Heart right ventricle (tissue), 16 donors: ENCODE results near the gene SENP2. TPM values are rescaled to one million over a fixed set of nuclear protein-coding genes. Genes with fewer than 3 reads are reported as not detected.
A peak's percentile ranks its signal among the peaks of the same experiment; 100 is the strongest.

Experiments
- ATAC-seq, 8 donors: fragments of 200-7000 bp; cut with Tn5 transposase; one replicate each; pipeline ENCODE4 v1.9.1; 2020; ENCODE audit warnings: mild to moderate bottlenecking in 8 of 8, moderate library complexity in 8 of 8, moderate number of reproducible peaks in 1 of 8
- DNase-seq, 2 donors: peaks; one replicate each; pipeline ENCODE4 v3.0.0-alpha.2; 2020
- H3K27ac ChIP-seq, 10 donors: fragments of 200-600 bp; sonication (generic) in 2 of 10; one replicate each; pipeline versions ENCODE4 v1.5.0 to v1.8.0; 2020 to 2022; ENCODE audit warnings: mild to moderate bottlenecking in 3 of 10
- H3K27me3 ChIP-seq, 7 donors: fragments of 200-600 bp; one replicate each; pipeline ENCODE4 v1.8.0; 2021 to 2022; ENCODE audit warnings: mild to moderate bottlenecking in 2 of 7
- H3K36me3 ChIP-seq, 9 donors: fragments of 200-600 bp; sonication (generic) in 1 of 9; one replicate each; pipeline versions ENCODE4 v1.5.0 to v1.8.0; 2020 to 2022; ENCODE audit warnings: mild to moderate bottlenecking in 2 of 9
- H3K4me1 ChIP-seq, 9 donors: fragments of 200-600 bp; sonication (generic) in 1 of 9; one replicate each; pipeline versions ENCODE4 v1.5.0 to v1.8.0; 2020 to 2022; ENCODE audit warnings: mild to moderate bottlenecking in 4 of 9
- H3K4me3 ChIP-seq, 10 donors: fragments of 200-600 bp; sonication (generic) in 2 of 10; one replicate each; pipeline versions ENCODE4 v1.5.0 to v1.8.0; 2020 to 2022; ENCODE audit warnings: mild to moderate bottlenecking in 7 of 10, moderate library complexity in 2 of 10
- H3K9me3 ChIP-seq, 11 donors: fragments of 200-600 bp in 10 of 11; sonication (generic) in 2 of 11; one replicate each; pipeline versions ENCODE4 v1.5.0 to v1.8.0; 2013 to 2022; ENCODE audit warnings: mild to moderate bottlenecking in 2 of 11, control low read depth in 1 of 11, moderate library complexity in 1 of 11
- WGBS, 2 donors: extraction: QIAGEN DNeasy Blood & Tissue Kit; methylation state at CpG; one replicate each; pipeline ENCODE4 v1.1.7; 2013; ENCODE audit warnings: inconsistent platforms in 1 of 2; 5-methylcytosine and 5-hydroxymethylcytosine counted together
- intact Hi-C, 10 donors: fragments of 100-400 bp; cut with DNase I; formaldehyde crosslinking; loops; one replicate each; pipeline versions ENCODE4 v1.11.1 to v1.14.2; 2022
- polyA plus RNA-seq, 2 donors: library from polyadenylated mRNA; stranded (reverse); fragments of 200-250 nt; gene quantifications; one replicate each; pipeline ENCODE4 v1.2.3, GENCODE V29; 2013
- total RNA-seq, 10 donors: library from RNA; stranded (reverse); fragmentation: NEBNext Ultra II Directional in 3 of 10; extraction: Animal tissue kit (Norgen Biotek cat#: 25700) in 3 of 10; gene quantifications; one replicate each; pipeline versions ENCODE4 v1.2.1 to v1.2.4, GENCODE V29; 2021 to 2023
- TF ChIP-seq, protein P1 (sequence below), 9 donors: fragments of 200-600 bp; sonication (generic) in 2 of 9; IDR thresholded peaks; one replicate each; pipeline versions ENCODE4 v1.5.0 to v1.8.0; 2021 to 2022; ENCODE audit warnings: antibody characterized with exemption in 9 of 9, mild to moderate bottlenecking in 5 of 9, moderate library complexity in 1 of 9
- donor health status: Arrhythmogenic right ventricular cardiomyopathy.
- donor health status: ischemic (EF 13 %, LVEDD 7.1; RV severe dilation, severe dysfunction).
- donor health status: healthy with polysubstance abuse.
- donor health status: DM: no; HTN: yes; CAD: no.
- donor health status: DM: no; HTN: no; CAD: no.
- donor health status: ischemic (EF 25% LVEDD 6.9; RV normal size, moderate dysfunction).
- donor health status: ischemic (EF 25% LVEDD 5.7; RV mildly dilated, moderate dysfunction).
- donor health status: healthy.
- donor health status: DM: yes; HTN: yes; CAD: no.
- donor health status: Ischemic cardiomyopathy.
- donor health status: ischemic (EF 35%, LVEDD 5.7; RV mildly dilated, moderate dysfunction).
- donor health status: nonischemic (EF 11% LVEDD 7.7; RV severe dilation, severe dysfunction).
- donor health status: DM: yes; HTN: yes; CAD: no.
- donor health status: PGD.
- donor health status: ischemic (EF 29% LVEDD 5.4; RV normal size, mild dysfunction).
- donor health status: nonischemic (EF 23%, LVEDD 6.1; RV moderate dilation, normal function).

Gene SENP2
- total and polyA plus RNA-seq, 12 donors, result 7.9 to 46.5 (median 34.9) TPM

DNA sequence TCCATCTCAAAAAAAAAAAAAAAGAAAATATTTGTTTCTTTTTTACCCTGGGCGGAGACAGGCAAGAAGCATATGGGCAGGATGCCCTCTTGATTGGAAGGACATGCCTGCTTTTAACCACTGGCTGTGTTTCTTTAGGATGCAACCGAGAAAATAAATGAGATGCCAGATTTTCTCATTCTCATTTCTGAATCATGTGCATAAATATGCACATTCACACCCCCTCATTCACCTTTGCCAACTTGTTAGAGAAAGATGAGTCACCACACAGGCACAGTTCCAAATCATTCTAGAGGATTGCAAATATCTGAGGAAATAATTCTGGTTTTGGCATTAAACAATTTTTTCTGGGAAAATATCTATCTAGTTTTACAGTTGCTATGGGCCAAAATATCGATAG lies 37.0 kb upstream of the SENP2 start:
- Histone ChIP-seq H3K36me3 (no peaks in the 10 kb centered on the region), H3K4me3 (no peak overlapping the region), H3K9me3 (no peaks in the 10 kb centered on the region), H3K27me3 (no peaks in the 10 kb centered on the region), H3K27ac (peak overlapping the region in 3 of 10 donors; percentile 3 to 34 (median 5)), H3K4me1 (peaks cover 0 to 5% (median 0%) of the 10 kb centered on the region in 9 donors)
- ATAC-seq, result peak in 7 of 8 donors; percentile 38 to 72 (median 50)
- intact Hi-C loops, result no loop called here
- TF ChIP-seq, protein P1, sequence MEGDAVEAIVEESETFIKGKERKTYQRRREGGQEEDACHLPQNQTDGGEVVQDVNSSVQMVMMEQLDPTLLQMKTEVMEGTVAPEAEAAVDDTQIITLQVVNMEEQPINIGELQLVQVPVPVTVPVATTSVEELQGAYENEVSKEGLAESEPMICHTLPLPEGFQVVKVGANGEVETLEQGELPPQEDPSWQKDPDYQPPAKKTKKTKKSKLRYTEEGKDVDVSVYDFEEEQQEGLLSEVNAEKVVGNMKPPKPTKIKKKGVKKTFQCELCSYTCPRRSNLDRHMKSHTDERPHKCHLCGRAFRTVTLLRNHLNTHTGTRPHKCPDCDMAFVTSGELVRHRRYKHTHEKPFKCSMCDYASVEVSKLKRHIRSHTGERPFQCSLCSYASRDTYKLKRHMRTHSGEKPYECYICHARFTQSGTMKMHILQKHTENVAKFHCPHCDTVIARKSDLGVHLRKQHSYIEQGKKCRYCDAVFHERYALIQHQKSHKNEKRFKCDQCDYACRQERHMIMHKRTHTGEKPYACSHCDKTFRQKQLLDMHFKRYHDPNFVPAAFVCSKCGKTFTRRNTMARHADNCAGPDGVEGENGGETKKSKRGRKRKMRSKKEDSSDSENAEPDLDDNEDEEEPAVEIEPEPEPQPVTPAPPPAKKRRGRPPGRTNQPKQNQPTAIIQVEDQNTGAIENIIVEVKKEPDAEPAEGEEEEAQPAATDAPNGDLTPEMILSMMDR (IDR thresholded peaks at IDR 0.05), result no peak
- DNase-seq, result peak in 1 of 2 donors; percentile 57
- 46 to 59% methylated on average over 3 of the region's 3 CpGs for WGBS, 2 donors

DNA sequence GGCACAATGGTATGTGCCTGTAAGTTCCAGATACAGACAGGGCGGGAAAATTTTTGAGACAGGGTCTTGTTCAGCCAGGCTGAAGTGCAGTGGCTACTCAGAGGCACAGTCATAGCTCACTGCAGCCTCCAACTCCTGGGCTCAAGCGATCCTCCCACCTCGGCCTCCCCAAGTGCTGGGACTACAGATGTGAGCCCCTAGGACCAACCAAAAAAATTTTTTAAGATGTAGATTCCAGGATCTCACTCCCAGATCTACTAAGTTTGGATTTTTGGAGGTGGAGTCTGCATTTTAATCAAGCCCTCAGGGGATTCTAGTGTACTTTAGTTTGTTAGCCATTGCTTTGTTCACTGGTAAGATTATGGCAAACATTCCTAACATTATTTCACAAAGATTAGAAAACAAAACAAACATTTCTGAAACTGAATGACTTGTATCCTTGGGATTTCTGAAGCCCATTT lies 36.4 kb upstream of the SENP2 start:
- no peaks in the 10 kb centered on the region for H3K27me3 ChIP-seq
- no peak overlapping the region for H3K4me3 ChIP-seq
- TF ChIP-seq, protein P1 (IDR thresholded peaks at IDR 0.05), result no peak
- intact Hi-C loops, result loop anchor here in 5 of 10 donors (10.0 kb wide), 3 partner anchors 45 to 195 kb away; partner anchors contain the start of gene MAP3K13 (in 1 of the 5)
- no peak for DNase-seq
- WGBS, 2 donors, result 72 to 81% methylated on average over 3 of the region's 3 CpGs
- ATAC-seq, result peak in 4 of 8 donors; percentile 29 to 49 (median 40)
- H3K27ac ChIP-seq, result peak overlapping the region in 1 of 10 donors; percentile 34
- H3K4me1 ChIP-seq, result peaks cover 0 to 5% (median 0%) of the 10 kb centered on the region in 9 donors
- no peaks in the 10 kb centered on the region for H3K36me3 ChIP-seq
- H3K9me3 ChIP-seq, result no peaks in the 10 kb centered on the region

DNA sequence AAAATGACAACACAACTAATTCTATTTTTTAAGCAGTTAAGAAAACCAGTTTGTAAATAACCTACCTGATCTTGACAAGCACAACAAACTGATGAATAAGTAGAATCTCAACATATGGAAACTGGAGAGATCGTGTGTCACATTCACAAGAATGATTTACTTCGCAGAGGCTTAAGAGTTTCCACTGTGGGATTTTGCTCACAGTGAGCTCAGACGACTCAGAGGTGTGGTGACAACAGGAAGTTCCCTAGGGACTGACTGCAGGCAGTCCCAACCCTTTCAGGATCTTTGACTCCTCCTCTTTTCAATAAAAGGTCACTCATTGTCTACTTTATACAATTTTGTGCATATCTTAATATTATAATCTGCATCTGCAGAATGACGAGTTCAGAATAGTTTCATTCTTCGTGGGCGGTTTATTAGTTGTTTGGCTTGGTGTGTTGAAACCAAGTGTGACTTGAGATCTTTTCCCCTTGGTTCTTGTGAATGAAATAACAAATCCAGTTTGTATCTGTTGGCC lies 33.7 kb upstream of the SENP2 start, which contains the start of gene LIPH:
Gene LIPH, minus strand, starts transcription at position 231 of the 520 bp plus-strand sequence. Its CDS starts 117 bp downstream, at position 114.
- ATAC-seq (peak in 1 of 8 donors; percentile 34), DNase-seq (no peak)
- intact Hi-C loops, result loop anchor here in 5 of 10 donors (10.0 kb wide), 3 partner anchors 48 to 198 kb away; partner anchors contain the start of gene MAP3K13 (in 1 of the 5)

DNA sequence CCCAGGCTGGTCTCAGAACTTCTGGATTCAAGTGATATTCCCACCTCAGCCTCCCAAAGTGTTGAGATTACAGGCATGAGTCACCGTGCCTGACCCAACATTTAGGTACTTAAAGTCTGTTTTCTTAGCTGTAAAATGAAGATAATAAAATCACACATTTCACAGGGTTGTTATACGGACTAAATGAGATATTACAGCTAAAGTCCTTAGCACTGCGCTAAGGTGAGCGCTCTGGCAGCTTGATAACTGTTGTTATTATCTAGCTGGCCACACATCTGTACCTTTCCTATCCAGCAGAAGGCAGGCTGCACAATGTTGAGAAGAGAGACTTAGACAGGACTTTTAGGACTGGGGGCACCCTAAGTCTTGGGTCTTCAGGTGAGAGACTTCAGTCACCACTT lies 31.0 kb upstream of the SENP2 start:
- intact Hi-C loops, result loop anchor here in 7 of 10 donors (5.0 to 10.0 kb wide), 5 partner anchors 50 to 200 kb away; partner anchors contain the start of genes TMEM41A (in 2 of the 7) and MAP3K13 (in 1 of the 7)
- TF ChIP-seq, protein P1 (IDR thresholded peaks at IDR 0.05), result no peak
- H3K4me3 ChIP-seq, result no peak overlapping the region
- 85 to 86% methylated on average over 4 of the region's 4 CpGs for WGBS, 2 donors
- peaks cover 0 to 10% (median 5%) of the 10 kb centered on the region in 7 donors for H3K27me3 ChIP-seq
- ATAC-seq (no peak), DNase-seq (no peak)
- no peaks in the 10 kb centered on the region for H3K36me3 ChIP-seq
- no peak overlapping the region for H3K27ac ChIP-seq
- peaks cover 0 to 10% (median 0%) of the 10 kb centered on the region in 9 donors for H3K4me1 ChIP-seq
- no peaks in the 10 kb centered on the region for H3K9me3 ChIP-seq

More for the DNA sequence above, 33.7 kb upstream of the SENP2 start, which contains the start of gene LIPH:
- H3K27me3 ChIP-seq, result no peaks in the 10 kb centered on the region
- WGBS, 2 donors, result 35 to 41% methylated on average over 6 of the region's 6 CpGs
- H3K4me3 ChIP-seq, result peak within 1 kb of the TSS in 5 of 10 donors; percentile 0 to 30 (median 23)
- H3K27ac ChIP-seq, result peak within 1 kb of the TSS in 2 of 10 donors; percentile 0 to 1
- no peaks in the 10 kb centered on the region for H3K36me3 ChIP-seq
- H3K4me1 ChIP-seq, result peaks cover 0 to 5% (median 0%) of the 10 kb centered on the region in 9 donors
- TF ChIP-seq, protein P1 (IDR thresholded peaks at IDR 0.05), result no peak
- H3K9me3 ChIP-seq, result no peaks in the 10 kb centered on the region
